HG02623 (cell line): Measurements from ENCODE around the gene ARMC3.
"Not testable (repeated sequence)": the region's sequence is repeated elsewhere in the genome, so short reads cannot be mapped to it uniquely, and the experiment has no call there.

ENCODE experiments used
- ATAC-seq: cut with Tn5 transposase; IDR thresholded peaks from one replicate; pipeline ENCODE4 v1.9.1; 2021; ENCODE audit warnings: moderate library complexity; ENCODE audit not compliant: unreplicated experiment

Gene ARMC3

DNA sequence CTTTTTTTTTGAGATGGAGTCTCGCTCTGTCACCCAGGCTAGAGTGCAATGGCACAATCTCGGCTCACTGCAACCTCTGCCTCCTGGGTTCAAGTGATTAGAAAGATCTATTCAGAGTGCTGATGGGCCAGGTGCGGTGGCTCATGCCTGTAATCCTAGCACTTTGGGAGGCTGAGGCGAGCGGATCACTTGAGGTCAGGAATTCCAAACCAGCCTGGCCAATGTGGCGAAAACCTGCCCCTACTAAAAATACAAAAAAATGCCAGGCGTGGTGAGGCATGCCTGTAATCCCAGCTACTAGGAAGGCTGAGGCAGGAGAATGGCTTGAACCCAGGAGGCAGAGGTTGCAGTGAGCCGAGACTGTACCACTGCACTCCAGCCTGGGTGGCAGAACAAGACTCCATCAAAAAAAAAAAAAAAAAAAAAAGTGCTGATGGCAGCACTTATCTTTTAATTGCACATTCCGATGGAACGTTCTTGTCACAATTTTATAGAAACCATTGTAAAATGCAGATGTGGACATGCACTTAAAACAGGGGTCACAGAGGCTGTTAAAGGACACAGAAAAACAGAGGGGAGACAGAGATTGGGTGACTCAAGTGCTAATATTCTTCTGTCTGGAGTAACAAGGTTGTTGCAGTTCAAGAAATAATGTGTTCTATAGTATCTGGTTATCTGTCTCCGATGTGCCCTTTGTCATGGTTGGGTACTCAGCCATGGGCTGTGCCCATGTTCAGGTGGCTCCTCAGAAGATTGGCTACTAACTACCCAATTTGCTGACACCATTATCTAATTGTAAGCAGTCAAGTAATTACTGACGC, 142.4 kb downstream of the ARMC3 start:
- peak; percentile 11 for ATAC-seq

DNA sequence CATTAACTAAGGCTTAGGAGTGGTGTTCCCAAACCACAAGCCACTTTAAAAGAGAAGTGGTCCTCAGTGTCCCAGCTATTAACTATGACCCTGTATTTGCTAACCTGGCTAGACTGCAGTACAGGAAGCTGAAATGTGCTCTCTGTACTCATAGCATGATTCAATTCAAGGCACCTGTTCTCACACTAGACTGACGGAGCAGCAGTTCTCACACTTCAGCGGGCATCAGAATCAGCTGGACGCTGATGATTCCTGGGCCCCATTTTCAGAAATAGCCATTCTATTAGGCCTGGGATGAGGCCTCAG, 143.0 kb downstream of the ARMC3 start:
- peak; percentile 40 for ATAC-seq

DNA sequence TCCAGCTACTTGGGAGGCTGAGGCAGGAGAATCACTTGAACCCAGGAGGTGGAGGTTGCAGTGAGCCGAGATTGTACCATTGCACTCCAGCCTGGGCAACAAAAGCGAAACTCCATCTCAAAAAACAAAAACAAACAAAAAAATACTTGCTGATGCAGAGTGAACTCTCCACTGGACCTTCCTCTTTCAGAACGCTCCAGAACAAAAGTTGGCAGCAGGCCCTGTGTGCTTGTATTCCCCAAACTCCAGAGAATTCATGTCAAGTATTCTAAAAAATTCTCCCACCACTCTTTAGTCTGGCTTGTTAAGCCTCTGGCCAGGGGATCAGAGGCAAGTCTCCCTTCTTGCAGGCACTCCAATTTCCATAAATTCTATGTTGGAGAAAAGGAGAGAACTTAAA, 144.7 kb downstream of the ARMC3 start:
- not testable (repeated sequence) for ATAC-seq

- no peak for ATAC-seq
These were observed 145.7 kb downstream of the ARMC3 start for GRCh38 chr10:23073527-23073926.

DNA sequence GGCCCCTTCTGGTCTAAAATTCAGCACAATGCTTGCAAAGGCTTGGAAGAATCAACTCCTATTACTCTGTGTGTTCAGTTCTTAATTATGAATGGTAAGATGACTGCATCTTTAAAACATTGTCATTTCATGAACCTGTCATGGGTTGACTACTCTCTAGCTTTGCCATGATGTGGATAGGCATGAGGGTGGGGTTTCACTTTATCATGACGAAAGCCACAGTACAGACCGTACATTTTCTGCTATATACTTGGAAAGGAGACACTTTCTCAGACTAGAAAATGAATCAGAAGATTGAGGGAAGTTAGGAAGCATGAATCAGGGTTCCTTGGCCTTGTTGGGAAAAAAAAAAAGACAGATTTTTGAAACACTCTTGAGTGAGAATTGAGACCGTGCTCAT, 147.8 kb downstream of the ARMC3 start:
- no peak for ATAC-seq

- ATAC-seq, result no peak
These were observed 150.3 kb downstream of the ARMC3 start for GRCh38 chr10:23078114-23078513.

GRCh38 chr10:23079700-23080099, 151.8 kb downstream of the ARMC3 start:
- ATAC-seq, result no peak

DNA sequence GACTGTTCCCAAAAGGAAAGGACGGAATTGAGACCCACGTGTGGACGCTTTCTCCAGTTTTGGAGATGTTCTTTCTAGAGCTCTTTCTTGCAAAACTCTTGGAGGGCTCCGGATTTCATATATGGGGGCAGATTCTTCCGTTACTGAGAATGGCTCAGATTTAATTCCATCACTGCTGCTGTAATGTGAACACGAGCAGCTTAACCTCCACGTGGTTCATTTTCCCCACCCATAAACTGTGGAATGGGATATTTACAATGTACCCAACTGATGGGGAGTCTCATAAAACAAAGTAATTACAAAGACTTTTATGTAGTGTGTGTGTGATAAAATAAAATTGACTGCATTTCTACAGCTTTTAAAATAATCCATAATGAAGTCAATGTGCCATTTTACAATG, 152.4 kb downstream of the ARMC3 start:
- no peak for ATAC-seq

- no peak for ATAC-seq
These were observed 153.4 kb downstream of the ARMC3 start for GRCh38 chr10:23081221-23081750.

GRCh38 chr10:23081891-23082290, 154.0 kb downstream of the ARMC3 start:
- no peak for ATAC-seq
